Activated effector memory CD4-positive, alpha-beta T cell treated with anti-CD3 and anti-CD28 coated beads, Interleukin-2, amount 50 U/mL, for 16 hours (primary cell): ENCODE data around the gene KRT31.
"Not testable (repeated sequence)": the region's sequence is repeated elsewhere in the genome, so short reads cannot be mapped to it uniquely, and the experiment has no call there.

Experiments
- DNase-seq: peaks from one replicate; pipeline ENCODE4 v3.0.0-alpha.2; 2020

KRT31 gene

GRCh38 chr17:41383690-41384089, 13.7 kb downstream of the KRT31 start:
- DNase-seq = no peak

GRCh38 chr17:41382394-41382793, 15.0 kb downstream of the KRT31 start:
- DNase-seq = no peak

GRCh38 chr17:41381943-41382342, 15.5 kb downstream of the KRT31 start, which contains the start of gene KRT34:
TSS of gene KRT34 (minus strand) at chr17:41382306. CDS start at chr17:41382246, 60 bp downstream.
- DNase-seq = not testable (repeated sequence)

- not testable (repeated sequence) for DNase-seq
Measured at GRCh38 chr17:41380091-41380490, 17.3 kb downstream of the KRT31 start.

- DNase-seq = no peak
Measured at GRCh38 chr17:41377546-41377945, 19.9 kb downstream of the KRT31 start.

GRCh38 chr17:41369713-41370112, 27.7 kb downstream of the KRT31 start, which contains the start of gene KRT33B:
TSS of gene KRT33B (minus strand) at chr17:41369813. CDS start at chr17:41369750, 63 bp downstream.
- no peak for DNase-seq

- DNase-seq = no peak
Measured at GRCh38 chr17:41369023-41369422, 28.4 kb downstream of the KRT31 start.

- no peak for DNase-seq
Measured at GRCh38 chr17:41367426-41368075, 29.9 kb downstream of the KRT31 start.

- DNase-seq = no peak
Measured at GRCh38 chr17:41366070-41366469, 31.3 kb downstream of the KRT31 start.

GRCh38 chr17:41363881-41364280, 33.5 kb downstream of the KRT31 start:
- DNase-seq = no peak

GRCh38 chr17:41360296-41360995, 37.0 kb downstream of the KRT31 start:
- no peak for DNase-seq

- no peak for DNase-seq
Measured at GRCh38 chr17:41354536-41354935, 42.9 kb downstream of the KRT31 start.

GRCh38 chr17:41352597-41353366, 44.6 kb downstream of the KRT31 start:
- no peak for DNase-seq

- DNase-seq = no peak
Measured at GRCh38 chr17:41351177-41351576, 46.2 kb downstream of the KRT31 start.

- not testable (repeated sequence) for DNase-seq
Measured at GRCh38 chr17:41350381-41350878, 47.0 kb downstream of the KRT31 start, which contains the start of gene KRT33A. TSS of gene KRT33A (minus strand) at chr17:41350828. CDS start at chr17:41350767, 61 bp downstream.

- DNase-seq = no peak
Measured at GRCh38 chr17:41347869-41348760, 49.3 kb downstream of the KRT31 start.

- not testable (repeated sequence) for DNase-seq
Measured at GRCh38 chr17:41346421-41346820, 51.0 kb downstream of the KRT31 start.

- DNase-seq = no peak
Measured at GRCh38 chr17:41345992-41346391, 51.4 kb downstream of the KRT31 start.
